UCSD-AML1 (cell line): ENCODE data around the gene EDDM3A.

Source experiments
- DNase-seq: peaks from one replicate; lab custom pipeline; 2025; ENCODE audit not compliant: unreplicated experiment; lab: John Stamatoyannopoulos, UW

Gene EDDM3A

GRCh38 chr14:20782280-20782890, 36.7 kb downstream of the EDDM3A start:
- DNase-seq, result peak; percentile 26

GRCh38 chr14:20787025-20787424, 41.3 kb downstream of the EDDM3A start:
- DNase-seq, result no peak

- no peak for DNase-seq
Observed at GRCh38 chr14:20789230-20789813, 43.6 kb downstream of the EDDM3A start.

GRCh38 chr14:20790464-20791116, 44.9 kb downstream of the EDDM3A start:
- DNase-seq, result no peak

- no peak for DNase-seq
Observed at GRCh38 chr14:20791187-20791586, 45.5 kb downstream of the EDDM3A start.

GRCh38 chr14:20791597-20791996, 45.9 kb downstream of the EDDM3A start:
- no peak for DNase-seq

- DNase-seq, result no peak
Observed at GRCh38 chr14:20792556-20792955, 46.9 kb downstream of the EDDM3A start.

GRCh38 chr14:20794644-20795369, 49.1 kb downstream of the EDDM3A start:
- no peak for DNase-seq

GRCh38 chr14:20797164-20797563, 51.5 kb downstream of the EDDM3A start:
- no peak for DNase-seq
